Mammary epithelial cell (primary cell): Measurements from ENCODE around the gene SPON1.

ENCODE experiments used
- EZH2 ChIP-seq: IDR thresholded peaks from 2 replicates; pipeline ENCODE4 v1.6.1; 2012; ENCODE audit warnings: low read length, inconsistent platforms, borderline replicate concordance
- TF ChIP-seq, protein P1 (sequence below), 2 donors: IDR thresholded peaks in 1 of 2; conservative IDR thresholded peaks in 1 of 2; 2 replicates each; pipeline ENCODE4 v1.5.1; 2011 to 2012; ENCODE audit warnings: inconsistent platforms in 2 of 2, low read length in 2 of 2, mild to moderate bottlenecking in 2 of 2, control low read depth in 1 of 2, low read depth in 1 of 2; ENCODE audit not compliant: insufficient read depth in 1 of 2; ENCODE audit errors: extremely low read depth in 1 of 2

DNA sequence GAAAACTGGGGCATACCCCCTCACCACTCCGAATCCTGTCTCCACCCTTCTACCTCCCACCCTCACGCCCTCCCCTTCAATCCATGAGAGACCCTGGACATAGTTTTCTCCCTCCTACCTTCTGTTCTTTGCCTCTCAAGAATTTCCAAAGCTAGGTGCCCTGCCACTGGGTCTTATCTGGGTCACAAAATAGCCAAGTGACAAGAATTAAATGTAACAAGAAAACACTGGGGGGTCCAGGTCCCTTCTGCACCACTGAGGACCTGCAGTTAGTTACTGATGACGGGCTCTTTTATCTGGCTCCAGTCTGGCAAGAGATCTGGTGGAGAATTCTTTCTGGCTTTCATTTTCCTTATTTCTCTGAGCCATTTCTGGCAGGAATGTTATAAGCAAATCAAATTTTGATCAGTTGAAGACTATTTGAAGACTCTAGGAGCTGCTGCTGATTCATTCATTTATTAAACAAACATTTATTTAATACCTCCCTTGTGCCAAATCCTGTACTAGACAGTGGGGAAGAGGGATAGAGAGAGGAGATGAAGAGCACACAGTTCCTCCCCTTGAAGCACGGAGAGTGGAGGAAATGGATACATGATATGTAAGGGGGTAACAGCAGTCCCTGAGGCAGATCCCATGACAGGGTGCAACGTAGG is 261.2 kb downstream of the SPON1 start:
- TF ChIP-seq, protein P1, sequence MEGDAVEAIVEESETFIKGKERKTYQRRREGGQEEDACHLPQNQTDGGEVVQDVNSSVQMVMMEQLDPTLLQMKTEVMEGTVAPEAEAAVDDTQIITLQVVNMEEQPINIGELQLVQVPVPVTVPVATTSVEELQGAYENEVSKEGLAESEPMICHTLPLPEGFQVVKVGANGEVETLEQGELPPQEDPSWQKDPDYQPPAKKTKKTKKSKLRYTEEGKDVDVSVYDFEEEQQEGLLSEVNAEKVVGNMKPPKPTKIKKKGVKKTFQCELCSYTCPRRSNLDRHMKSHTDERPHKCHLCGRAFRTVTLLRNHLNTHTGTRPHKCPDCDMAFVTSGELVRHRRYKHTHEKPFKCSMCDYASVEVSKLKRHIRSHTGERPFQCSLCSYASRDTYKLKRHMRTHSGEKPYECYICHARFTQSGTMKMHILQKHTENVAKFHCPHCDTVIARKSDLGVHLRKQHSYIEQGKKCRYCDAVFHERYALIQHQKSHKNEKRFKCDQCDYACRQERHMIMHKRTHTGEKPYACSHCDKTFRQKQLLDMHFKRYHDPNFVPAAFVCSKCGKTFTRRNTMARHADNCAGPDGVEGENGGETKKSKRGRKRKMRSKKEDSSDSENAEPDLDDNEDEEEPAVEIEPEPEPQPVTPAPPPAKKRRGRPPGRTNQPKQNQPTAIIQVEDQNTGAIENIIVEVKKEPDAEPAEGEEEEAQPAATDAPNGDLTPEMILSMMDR (conservative IDR thresholded peaks at IDR 0.05 in 1 of 2, IDR thresholded peaks at IDR 0.05 in 1 of 2; ENCODE audit: extremely low read depth in 1 of 2, insufficient read depth in 1 of 2, low read depth in 1 of 2, low read length in 2 of 2) = no peak
- TF ChIP-seq EZH2 = no peak
